WTC11 (cell line): ENCODE measurements around the gene EDC3.
"Not testable (repeated sequence)": the region's sequence is repeated elsewhere in the genome, so short reads cannot be mapped to it uniquely, and the experiment has no call there.

ENCODE experiments used
- ATF2 ChIP-seq: sonication (generic); formaldehyde crosslinking; IDR thresholded peaks from 2 replicates; pipeline ENCODE4 v1.8.1; 2022; ENCODE audit warnings: low read depth, missing genetic modification reagents, borderline replicate concordance
- CTCF ChIP-seq: fragments of 200-600 bp; IDR thresholded peaks from 2 replicates; pipeline ENCODE4 v1.8.0; 2022; ENCODE audit warnings: antibody characterized with exemption
- MAX ChIP-seq: sonication (generic); formaldehyde crosslinking; IDR thresholded peaks from 2 replicates; pipeline ENCODE4 v1.8.0; 2022; ENCODE audit warnings: mild to moderate bottlenecking, missing genetic modification reagents
- NR1H2 ChIP-seq: sonication (generic); formaldehyde crosslinking; IDR thresholded peaks from 2 replicates; pipeline ENCODE4 v1.9.0; 2021; ENCODE audit warnings: mild to moderate bottlenecking, moderate library complexity, missing genetic modification reagents

GRCh38 chr15:74728699-74729098, 32.9 kb upstream of the EDC3 start:
- not testable (repeated sequence) for TF ChIP-seq CTCF; ATF2 (CRISPR knock-in tag); MAX; NR1H2 (CRISPR knock-in tag)
